ENCODE measurements around the gene GPRC5D.

GPRC5D gene

DNA sequence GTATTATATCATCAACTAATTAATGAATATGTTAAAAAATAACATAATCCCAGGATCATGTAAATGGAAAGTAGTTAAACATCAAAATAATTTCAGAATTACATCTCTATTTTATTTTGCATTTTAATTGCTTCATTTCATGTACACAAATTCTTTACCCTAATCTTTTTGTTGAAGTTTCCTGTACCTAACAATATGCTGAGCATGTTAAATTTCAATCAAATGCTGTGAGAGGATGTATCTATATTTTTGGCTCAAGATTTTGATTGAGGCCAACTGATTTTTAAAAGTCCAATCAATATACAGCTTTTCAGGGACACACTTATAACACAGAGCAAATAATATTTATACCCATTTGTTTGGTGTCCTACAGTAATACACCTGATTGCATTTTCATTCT is 6.4 kb downstream of the GPRC5D start:
- H3K4me3 ChIP-seq (ENCODE audit: control insufficient read depth, low read depth, low read length), result no peak overlapping the region
- no peak for DNase-seq (ENCODE audit: low read depth)
- TF ChIP-seq, protein P1, sequence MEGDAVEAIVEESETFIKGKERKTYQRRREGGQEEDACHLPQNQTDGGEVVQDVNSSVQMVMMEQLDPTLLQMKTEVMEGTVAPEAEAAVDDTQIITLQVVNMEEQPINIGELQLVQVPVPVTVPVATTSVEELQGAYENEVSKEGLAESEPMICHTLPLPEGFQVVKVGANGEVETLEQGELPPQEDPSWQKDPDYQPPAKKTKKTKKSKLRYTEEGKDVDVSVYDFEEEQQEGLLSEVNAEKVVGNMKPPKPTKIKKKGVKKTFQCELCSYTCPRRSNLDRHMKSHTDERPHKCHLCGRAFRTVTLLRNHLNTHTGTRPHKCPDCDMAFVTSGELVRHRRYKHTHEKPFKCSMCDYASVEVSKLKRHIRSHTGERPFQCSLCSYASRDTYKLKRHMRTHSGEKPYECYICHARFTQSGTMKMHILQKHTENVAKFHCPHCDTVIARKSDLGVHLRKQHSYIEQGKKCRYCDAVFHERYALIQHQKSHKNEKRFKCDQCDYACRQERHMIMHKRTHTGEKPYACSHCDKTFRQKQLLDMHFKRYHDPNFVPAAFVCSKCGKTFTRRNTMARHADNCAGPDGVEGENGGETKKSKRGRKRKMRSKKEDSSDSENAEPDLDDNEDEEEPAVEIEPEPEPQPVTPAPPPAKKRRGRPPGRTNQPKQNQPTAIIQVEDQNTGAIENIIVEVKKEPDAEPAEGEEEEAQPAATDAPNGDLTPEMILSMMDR (IDR thresholded peaks at IDR 0.05; ENCODE audit: control insufficient read depth, insufficient read depth, low read depth, low read length, missing control alignments), result no peak

DNA sequence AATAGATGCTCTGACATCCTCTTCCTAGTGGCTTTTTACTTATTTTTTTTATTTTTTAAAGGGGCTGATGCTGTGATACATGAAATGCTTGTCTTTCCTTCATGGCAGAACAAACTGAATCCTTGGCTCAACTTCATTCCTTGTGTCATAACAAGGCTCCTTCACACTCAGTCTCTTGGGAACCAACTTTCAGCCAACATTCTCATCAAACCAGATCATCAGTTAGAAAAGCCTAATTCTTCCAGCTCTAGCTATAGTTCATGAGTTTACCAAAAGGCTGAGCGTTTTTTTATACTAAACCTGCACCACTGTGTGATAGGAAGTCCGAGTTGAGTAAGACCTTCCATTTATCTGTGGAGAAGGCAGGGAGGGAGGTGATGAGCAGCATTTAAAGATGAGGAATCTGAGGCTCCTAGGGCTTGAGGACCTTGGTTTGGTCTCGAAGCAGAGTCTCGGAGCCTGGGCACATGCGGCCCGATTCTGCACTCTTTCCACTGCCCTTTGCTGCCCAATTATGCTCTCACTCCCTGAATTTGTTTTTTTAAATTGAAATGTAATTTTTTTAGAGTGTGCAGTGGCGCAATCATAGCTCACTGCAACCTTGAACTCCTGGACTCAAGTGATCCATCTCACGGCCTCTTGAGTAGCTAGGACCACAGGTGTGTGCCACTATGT is 8.2 kb downstream of the GPRC5D start:
- no peak overlapping the region for H3K4me3 ChIP-seq (ENCODE audit: control insufficient read depth, low read depth, low read length)
- DNase-seq (ENCODE audit: low read depth), result no peak
- TF ChIP-seq, protein P1 (IDR thresholded peaks at IDR 0.05; ENCODE audit: control insufficient read depth, insufficient read depth, low read depth, low read length, missing control alignments), result no peak

DNA sequence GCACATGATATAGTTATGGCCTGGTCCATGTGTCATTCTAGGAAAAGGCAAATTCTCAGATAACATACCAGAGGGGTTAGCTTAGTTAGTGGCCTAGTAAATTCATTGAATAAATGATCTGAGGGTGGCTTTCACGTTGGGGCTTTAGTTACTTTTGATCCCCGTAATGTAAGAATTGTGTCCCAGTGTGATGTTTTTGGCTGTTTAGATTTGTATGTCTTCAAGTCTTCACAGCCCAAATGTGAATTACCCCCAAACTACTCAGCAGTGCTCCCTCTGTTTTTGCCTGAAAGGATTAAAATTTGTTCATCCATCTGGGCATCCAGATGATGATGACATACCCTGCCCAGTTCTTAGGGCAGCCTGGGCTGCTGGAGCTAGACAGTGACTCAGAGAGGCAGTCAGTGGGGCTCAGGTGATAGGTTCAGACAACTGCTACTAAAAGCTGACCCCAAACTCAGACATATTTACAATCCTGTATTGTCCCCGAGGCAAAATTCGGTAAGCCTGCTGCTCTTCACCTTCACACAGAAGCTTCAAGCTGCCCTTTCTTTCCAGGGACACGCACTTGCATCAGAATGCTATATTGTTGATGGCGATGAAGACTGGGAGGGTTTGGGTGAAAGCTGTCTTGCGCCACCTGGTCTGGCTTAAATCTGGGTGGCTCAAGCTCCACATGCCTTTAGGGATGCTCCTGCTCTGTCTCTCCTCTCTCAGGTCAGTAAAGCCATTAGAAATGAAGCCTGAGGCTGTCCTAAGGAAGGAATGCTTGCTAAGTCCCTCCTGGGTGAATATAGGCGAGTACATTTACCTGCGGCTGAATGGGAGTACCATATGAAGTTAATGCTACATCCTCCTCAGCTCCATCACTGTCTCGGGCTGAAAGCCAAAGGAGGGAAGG is 10.3 kb downstream of the GPRC5D start:
- DNase-seq (ENCODE audit: low read depth), result no peak
- TF ChIP-seq, protein P1 (IDR thresholded peaks at IDR 0.05; ENCODE audit: control insufficient read depth, insufficient read depth, low read depth, low read length, missing control alignments), result no peak
- H3K4me3 ChIP-seq (ENCODE audit: control insufficient read depth, low read depth, low read length), result no peak overlapping the region

DNA sequence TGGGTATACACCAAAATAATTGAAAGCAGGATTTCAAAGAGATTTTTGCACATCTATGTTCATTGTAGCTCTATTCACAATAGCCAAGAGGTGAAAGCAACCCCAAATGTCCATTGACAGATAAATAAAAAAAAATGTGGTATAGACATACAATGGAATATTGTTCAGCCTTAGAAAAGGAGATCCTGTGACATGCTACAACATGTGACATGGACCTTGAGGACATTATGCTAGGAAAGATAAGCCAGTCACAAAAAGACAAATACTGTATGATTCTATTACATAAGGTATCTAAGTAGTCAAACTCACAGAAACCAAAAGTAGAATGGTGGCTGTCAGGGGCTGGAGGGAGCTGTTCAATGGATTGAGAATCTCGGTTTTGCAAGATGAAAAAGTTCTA is 12.1 kb downstream of the GPRC5D start:
- TF ChIP-seq, protein P1 (IDR thresholded peaks at IDR 0.05; ENCODE audit: control insufficient read depth, insufficient read depth, low read depth, low read length, missing control alignments), result no peak
- no peak for DNase-seq (ENCODE audit: low read depth)
- no peak overlapping the region for H3K4me3 ChIP-seq (ENCODE audit: control insufficient read depth, low read depth, low read length)

DNA sequence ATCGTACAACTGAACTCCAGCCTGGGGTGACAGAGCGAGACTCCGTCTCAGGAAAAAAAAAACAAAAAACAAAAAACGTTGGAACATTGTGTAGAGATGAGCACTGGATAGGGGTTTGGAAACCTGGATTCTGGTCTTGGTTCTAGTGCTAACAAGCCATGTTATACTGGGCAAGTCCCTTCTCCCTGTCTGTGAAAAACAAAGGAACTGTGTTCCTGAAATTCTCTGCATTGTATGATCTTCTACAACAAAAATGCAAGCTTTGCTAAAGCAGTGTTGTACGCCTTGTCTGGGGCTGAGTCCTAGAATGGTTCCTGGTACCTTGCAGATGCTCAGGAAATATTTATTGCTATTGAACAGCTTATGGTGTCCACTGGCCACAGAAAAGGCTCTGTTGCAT is 13.4 kb downstream of the GPRC5D start:
- TF ChIP-seq, protein P1 (IDR thresholded peaks at IDR 0.05; ENCODE audit: control insufficient read depth, insufficient read depth, low read depth, low read length, missing control alignments), result no peak
- H3K4me3 ChIP-seq (ENCODE audit: control insufficient read depth, low read depth, low read length), result no peak overlapping the region
- DNase-seq (ENCODE audit: low read depth), result no peak

DNA sequence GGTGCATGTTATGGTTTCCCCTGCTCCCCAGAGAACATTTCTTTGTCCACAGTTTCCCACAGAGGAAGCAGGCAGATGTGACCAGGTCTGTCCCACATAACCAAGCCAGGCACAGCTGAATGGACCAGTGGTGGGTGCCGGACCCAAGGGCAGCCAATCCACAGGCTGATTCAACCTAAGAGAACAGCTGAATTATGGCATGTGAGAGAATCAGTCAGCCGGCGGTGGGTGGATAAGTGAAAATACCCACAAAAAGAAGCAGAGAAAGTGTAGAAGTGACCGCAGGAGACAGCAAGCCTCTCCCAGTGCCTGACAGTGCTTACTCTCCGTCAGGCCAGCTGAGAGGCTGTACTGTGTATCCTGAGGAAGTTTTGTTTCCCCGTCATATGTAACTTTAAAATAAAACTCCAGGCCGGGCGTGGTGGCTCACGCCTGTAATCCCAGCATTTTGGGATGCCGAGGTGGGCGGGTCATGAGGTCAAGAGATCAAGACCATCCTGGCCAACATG is 14.9 kb downstream of the GPRC5D start:
- no peak overlapping the region for H3K4me3 ChIP-seq (ENCODE audit: control insufficient read depth, low read depth, low read length)
- TF ChIP-seq, protein P1 (IDR thresholded peaks at IDR 0.05; ENCODE audit: control insufficient read depth, insufficient read depth, low read depth, low read length, missing control alignments), result no peak
- no peak for DNase-seq (ENCODE audit: low read depth)

Data from AG09309 (cell line).